Mucosa of stomach (tissue), 1 donor: ENCODE results near the gene JARID2.

Source experiments
- H3K27me3 ChIP-seq: one replicate; pipeline ENCODE4 v1.7.0; 2013; ENCODE audit warnings: mild to moderate bottlenecking, low read length; ENCODE audit not compliant: control insufficient read depth, insufficient read depth
- H3K36me3 ChIP-seq: one replicate; pipeline ENCODE4 v1.7.0; 2013; ENCODE audit warnings: low read length; ENCODE audit not compliant: control insufficient read depth, insufficient read depth
- H3K4me1 ChIP-seq: one replicate; pipeline ENCODE4 v1.7.0; 2013; ENCODE audit warnings: mild to moderate bottlenecking, low read length; ENCODE audit not compliant: control insufficient read depth, insufficient read depth
- H3K4me3 ChIP-seq: one replicate; pipeline ENCODE4 v1.7.0; 2013; ENCODE audit warnings: low read length
- H3K9ac ChIP-seq: one replicate; pipeline ENCODE4 v1.7.0; 2013; ENCODE audit warnings: mild to moderate bottlenecking, low read length, moderate library complexity
- H3K9me3 ChIP-seq: one replicate; pipeline ENCODE4 v1.7.0; 2013; ENCODE audit warnings: mild to moderate bottlenecking, low read length, moderate library complexity; ENCODE audit not compliant: control insufficient read depth
- donor health status: Pancreatic carcinoma.

The JARID2 gene

DNA sequence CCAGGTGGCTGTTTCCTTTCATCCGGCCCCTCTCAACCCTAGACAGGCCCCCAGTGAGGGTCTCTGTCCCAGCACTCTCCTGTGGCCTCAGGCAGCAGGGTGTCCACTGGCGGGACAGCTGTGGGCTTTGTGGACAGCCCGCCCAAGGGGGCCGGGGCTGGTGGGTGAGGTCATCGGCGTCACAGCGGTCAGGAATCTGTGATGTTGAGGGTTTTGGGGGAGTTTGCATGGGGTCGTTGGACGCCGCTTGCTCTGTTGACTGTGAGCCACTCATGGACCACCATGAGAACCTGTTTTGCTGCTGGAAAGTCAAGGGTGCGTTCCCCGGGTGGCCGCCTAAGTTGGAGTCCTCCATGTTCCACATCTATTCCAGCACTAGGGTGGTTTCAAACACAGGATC, 270.5 kb downstream of the JARID2 start:
- H3K4me1 ChIP-seq: no peaks in the 10 kb centered on the region
- H3K9me3 ChIP-seq: no peaks in the 10 kb centered on the region
- no peaks in the 10 kb centered on the region for H3K27me3 ChIP-seq
- no peak overlapping the region for H3K4me3 ChIP-seq
- H3K9ac ChIP-seq: no peak overlapping the region
- peaks cover 22% of the 10 kb centered on the region for H3K36me3 ChIP-seq

DNA sequence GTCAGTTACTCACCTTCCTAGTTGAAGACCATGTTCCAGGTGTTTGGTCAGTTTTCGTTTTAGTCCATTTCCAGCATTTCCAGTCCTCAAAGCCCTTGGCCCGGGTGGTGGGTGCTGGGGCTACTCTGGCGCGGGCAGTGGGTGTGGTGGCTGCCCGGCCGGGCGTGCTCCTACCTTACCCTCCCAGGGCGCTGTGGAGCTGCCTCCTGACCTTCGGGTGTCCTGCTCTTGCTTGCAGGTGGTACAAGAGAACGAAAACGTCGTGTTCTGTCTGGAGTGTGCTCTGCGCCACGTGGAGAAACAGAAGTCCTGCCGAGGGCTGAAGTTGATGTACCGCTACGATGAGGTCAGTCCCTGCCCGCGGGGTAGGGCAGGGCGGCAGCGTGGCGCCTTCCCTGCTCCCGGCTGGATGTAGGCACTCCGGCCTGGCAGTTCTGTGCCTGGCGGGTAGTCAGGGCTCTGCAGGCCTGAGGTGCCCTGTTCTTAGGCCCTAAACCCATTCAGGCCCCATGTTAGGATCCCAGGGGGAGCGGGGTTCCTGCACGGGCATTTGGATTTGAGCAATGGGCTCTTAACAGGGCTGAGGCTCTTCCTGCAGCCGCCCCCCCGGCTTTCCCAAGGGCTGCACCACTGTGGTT, 271.2 kb downstream of the JARID2 start:
- Histone ChIP-seq H3K4me3 (no peak overlapping the region), H3K36me3 (peaks cover 16% of the 10 kb centered on the region), H3K27me3 (no peaks in the 10 kb centered on the region), H3K9me3 (no peaks in the 10 kb centered on the region), H3K9ac (no peak overlapping the region), H3K4me1 (no peaks in the 10 kb centered on the region)

DNA sequence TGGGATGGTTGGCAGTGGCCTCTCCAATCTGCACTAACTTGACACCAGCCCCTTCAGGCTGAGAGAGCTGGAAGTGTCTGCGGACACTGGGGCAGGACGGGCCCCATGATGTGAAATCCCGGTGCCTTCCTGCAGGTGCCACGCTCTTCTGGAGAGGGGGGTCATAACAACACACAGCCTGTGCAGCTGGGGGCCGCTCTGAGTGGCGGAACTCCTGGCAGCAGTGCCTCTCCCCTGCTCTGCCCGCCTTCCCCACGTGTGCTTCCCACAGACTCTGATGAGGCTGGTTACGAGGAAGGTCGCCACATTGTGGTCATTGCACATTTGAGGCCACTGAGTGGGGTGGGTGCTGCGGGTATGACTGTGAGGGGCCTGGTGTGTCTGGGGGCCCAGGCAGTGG, 271.7 kb downstream of the JARID2 start:
- Histone ChIP-seq H3K4me3 (no peak overlapping the region), H3K27me3 (no peaks in the 10 kb centered on the region), H3K4me1 (no peaks in the 10 kb centered on the region), H3K36me3 (peaks cover 16% of the 10 kb centered on the region), H3K9me3 (no peaks in the 10 kb centered on the region), H3K9ac (no peak overlapping the region)

DNA sequence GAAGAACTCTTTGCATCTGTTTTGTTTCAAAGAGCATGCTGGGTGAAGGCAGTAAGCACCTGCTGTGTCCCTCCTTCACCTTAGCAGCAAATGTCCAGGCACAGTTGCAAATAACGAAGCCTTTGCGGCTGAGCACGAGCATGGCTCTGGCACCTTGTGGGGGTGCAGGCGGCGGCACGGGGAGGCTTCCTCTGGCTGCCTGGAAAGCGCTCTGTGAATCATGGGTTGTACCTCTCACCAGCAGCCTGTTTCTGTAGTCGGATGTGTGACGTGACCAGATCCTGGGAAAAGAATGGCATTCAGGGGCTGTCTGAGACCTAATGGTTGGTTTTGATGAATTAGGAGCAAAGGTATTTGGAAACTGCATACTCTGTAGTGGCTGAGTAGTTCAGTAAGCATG, 272.2 kb downstream of the JARID2 start:
- Histone ChIP-seq H3K9ac (no peak overlapping the region), H3K27me3 (no peaks in the 10 kb centered on the region), H3K4me1 (no peaks in the 10 kb centered on the region), H3K36me3 (peaks cover 16% of the 10 kb centered on the region), H3K4me3 (no peak overlapping the region), H3K9me3 (no peaks in the 10 kb centered on the region)

DNA sequence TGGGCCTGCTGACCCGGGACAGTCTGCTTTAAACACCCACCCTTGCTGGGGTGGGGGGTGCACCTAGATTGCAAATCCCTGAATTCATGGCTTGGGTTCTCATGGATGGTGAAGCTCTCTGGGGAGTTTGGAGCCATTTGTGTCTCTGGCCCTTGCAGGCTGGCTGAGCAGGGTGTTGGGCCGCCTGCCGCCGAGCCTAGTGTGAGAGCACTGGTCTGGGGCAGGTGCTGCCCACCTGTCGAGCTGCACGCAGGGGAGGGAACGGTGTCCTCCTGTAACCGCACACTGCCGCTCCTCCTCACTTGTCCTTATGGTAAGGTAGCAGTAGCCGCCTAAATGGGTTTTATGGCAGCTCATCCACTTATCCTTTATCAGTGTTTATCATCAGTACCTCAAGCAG, 273.0 kb downstream of the JARID2 start:
- peaks cover 9% of the 10 kb centered on the region for H3K36me3 ChIP-seq
- H3K9me3 ChIP-seq: no peaks in the 10 kb centered on the region
- H3K4me1 ChIP-seq: no peaks in the 10 kb centered on the region
- no peak overlapping the region for H3K9ac ChIP-seq
- no peak overlapping the region for H3K4me3 ChIP-seq
- H3K27me3 ChIP-seq: no peaks in the 10 kb centered on the region

GRCh38 chr6:15519681-15520080, 273.8 kb downstream of the JARID2 start:
- H3K9me3 ChIP-seq: no peaks in the 10 kb centered on the region
- H3K27me3 ChIP-seq: no peaks in the 10 kb centered on the region
- no peaks in the 10 kb centered on the region for H3K4me1 ChIP-seq
- peaks cover 9% of the 10 kb centered on the region for H3K36me3 ChIP-seq
- H3K4me3 ChIP-seq: no peak overlapping the region
- no peak overlapping the region for H3K9ac ChIP-seq

DNA sequence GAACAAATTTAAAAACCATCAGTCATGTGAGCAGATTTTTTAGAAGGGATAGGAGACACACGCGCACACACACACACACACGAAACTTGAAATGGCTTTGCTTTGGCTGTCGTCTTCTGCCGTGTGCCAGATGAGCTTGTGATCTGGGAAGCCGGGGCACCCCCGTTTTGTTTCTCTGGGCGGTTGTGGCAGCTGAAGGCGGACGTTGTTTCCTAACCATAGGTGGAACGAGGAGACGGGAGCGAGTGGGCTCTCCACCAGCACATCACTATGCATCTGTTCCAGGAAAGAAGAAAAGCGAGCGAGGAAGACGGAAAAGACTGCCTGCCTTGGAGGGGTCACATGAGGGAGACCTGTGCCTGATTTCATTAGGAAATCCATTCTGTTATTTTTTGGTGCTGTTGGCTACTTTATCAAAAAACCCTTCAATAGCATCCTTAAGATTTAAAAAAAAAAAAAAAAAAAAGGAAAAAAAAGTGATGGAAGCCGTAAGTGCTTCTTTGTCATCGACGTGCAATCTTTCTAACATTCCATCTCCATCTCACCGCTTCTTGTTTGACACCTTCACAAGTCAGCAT, 274.8 kb downstream of the JARID2 start:
- Histone ChIP-seq H3K4me3 (no peak overlapping the region), H3K9me3 (no peaks in the 10 kb centered on the region), H3K36me3 (peaks cover 4% of the 10 kb centered on the region), H3K27me3 (no peaks in the 10 kb centered on the region), H3K4me1 (no peaks in the 10 kb centered on the region), H3K9ac (no peak overlapping the region)

- Histone ChIP-seq H3K36me3 (no peaks in the 10 kb centered on the region), H3K27me3 (no peaks in the 10 kb centered on the region), H3K9ac (no peak overlapping the region), H3K9me3 (no peaks in the 10 kb centered on the region), H3K4me3 (no peak overlapping the region), H3K4me1 (no peaks in the 10 kb centered on the region)
These were observed 275.7 kb downstream of the JARID2 start for GRCh38 chr6:15521582-15521981.

DNA sequence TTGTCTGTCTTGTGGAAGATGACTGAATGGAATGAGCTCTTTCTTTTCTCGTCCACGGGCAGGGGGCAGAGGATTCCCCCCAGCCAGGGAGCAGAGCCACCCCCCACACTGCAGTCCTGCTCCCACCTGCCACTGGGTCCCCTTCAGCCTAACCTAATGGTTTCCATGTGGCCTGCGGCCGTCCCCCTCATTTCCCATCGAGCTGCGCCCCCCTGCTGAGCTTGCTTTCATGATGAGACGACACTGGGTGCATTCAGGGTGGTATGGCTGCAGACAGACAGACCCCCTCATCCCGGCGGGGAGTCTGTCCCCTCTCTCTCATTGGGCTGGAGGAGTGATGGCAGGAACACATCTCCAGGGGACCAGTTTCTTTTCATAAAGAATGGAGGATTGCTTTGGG, 276.2 kb downstream of the JARID2 start:
- Histone ChIP-seq H3K27me3 (no peaks in the 10 kb centered on the region), H3K4me3 (no peak overlapping the region), H3K9me3 (no peaks in the 10 kb centered on the region), H3K4me1 (no peaks in the 10 kb centered on the region), H3K36me3 (no peaks in the 10 kb centered on the region), H3K9ac (no peak overlapping the region)

- no peaks in the 10 kb centered on the region for H3K27me3 ChIP-seq
These were observed 276.6 kb downstream of the JARID2 start for GRCh38 chr6:15522427-15522826.

GRCh38 chr6:15522856-15523529, 277.1 kb downstream of the JARID2 start:
- Histone ChIP-seq H3K9me3 (no peaks in the 10 kb centered on the region), H3K4me3 (no peak overlapping the region), H3K27me3 (no peaks in the 10 kb centered on the region), H3K4me1 (no peaks in the 10 kb centered on the region), H3K36me3 (no peaks in the 10 kb centered on the region), H3K9ac (no peak overlapping the region)

More at GRCh38 chr6:15522427-15522826, 276.6 kb downstream of the JARID2 start:
- Histone ChIP-seq H3K36me3 (no peaks in the 10 kb centered on the region), H3K4me1 (no peaks in the 10 kb centered on the region), H3K9ac (no peak overlapping the region), H3K4me3 (no peak overlapping the region), H3K9me3 (no peaks in the 10 kb centered on the region)

DNA sequence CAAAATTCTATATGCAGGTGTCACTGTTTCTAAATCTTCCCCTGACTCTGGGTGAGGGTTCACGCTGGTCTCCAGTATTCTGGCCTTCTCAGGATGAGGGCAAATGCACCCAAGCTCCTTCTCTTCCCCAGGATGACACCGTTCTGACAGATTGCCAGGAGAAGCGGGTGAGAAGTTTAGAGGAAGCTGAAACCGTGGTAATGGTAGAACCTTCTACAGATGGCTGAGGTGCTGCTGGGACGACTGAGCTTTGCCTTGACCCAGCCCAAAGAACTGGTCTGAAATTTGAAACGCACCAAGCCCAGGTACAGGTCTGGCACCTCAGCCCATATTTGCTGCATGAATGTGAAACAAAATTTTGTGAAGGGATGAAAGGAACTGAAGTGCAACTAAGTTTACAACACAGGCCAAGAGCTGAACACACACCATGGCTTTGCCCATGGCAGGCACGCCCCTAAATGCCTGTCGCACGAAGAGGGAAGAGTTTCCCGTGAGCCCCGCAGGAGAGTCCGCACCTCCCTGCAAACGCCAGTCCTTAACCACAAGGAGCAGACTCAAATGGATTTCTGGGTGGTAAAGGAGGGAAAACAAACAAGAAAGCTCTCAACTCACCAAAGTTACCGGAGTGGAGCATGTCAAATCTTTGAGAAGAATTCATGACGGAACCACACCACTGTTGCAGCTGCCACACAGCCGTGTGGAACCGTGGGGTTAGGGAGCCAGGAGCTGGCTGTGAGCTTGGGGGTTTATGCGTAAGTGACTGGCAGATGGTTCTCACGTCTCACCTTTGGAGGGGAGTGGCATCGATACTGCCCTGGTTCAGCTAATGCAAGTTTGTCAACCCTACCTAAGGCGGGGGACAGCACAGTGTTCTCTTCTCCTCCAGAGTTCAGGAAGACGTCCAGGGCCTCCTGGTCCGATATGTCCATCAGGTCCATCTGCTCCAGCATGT, 278.1 kb downstream of the JARID2 start:
- no peaks in the 10 kb centered on the region for H3K36me3 ChIP-seq
- no peaks in the 10 kb centered on the region for H3K27me3 ChIP-seq
- H3K9me3 ChIP-seq: no peaks in the 10 kb centered on the region
- no peaks in the 10 kb centered on the region for H3K4me1 ChIP-seq
- H3K9ac ChIP-seq: no peak overlapping the region
- no peak overlapping the region for H3K4me3 ChIP-seq
